Chondrocyte (in vitro differentiated cells): ENCODE data around the gene CNR1. TPM values are rescaled to one million over a fixed set of nuclear protein-coding genes. Genes with fewer than 3 reads are reported as not detected.

ENCODE experiments used
- DNase-seq: peaks from one replicate; pipeline ENCODE4 v3.0.0; 2021; ENCODE audit warnings: mixed read lengths, low spot score
- H3K27ac Mint-ChIP-seq: one replicate; pipeline ENCODE4 v1.8.0; 2021; ENCODE audit warnings: mild to moderate bottlenecking, moderate library complexity, mixed read lengths; ENCODE audit not compliant: unreplicated experiment
- H3K27me3 Mint-ChIP-seq: 2 replicates; pipeline ENCODE4 v1.8.0; 2021; ENCODE audit warnings: low read depth, mixed read lengths
- H3K36me3 Mint-ChIP-seq: 2 replicates; pipeline ENCODE4 v1.8.0; 2021; ENCODE audit warnings: low read depth, mixed read lengths
- H3K4me1 Mint-ChIP-seq: 2 replicates; pipeline ENCODE4 v1.8.0; 2021; ENCODE audit warnings: low read depth, mild to moderate bottlenecking, mixed read lengths
- H3K4me3 Mint-ChIP-seq: one replicate; pipeline ENCODE4 v1.8.0; 2021; ENCODE audit warnings: mild to moderate bottlenecking, moderate library complexity, mixed read lengths; ENCODE audit not compliant: unreplicated experiment
- H3K9me3 Mint-ChIP-seq: 2 replicates; pipeline ENCODE4 v1.8.0; 2021; ENCODE audit warnings: low read depth, mixed read lengths
- CTCF ChIP-seq: fragments of 200-600 bp; sonication (generic); IDR thresholded peaks from 2 replicates; pipeline ENCODE4 v1.5.0; 2021; ENCODE audit warnings: antibody characterized with exemption, mild to moderate bottlenecking, moderate library complexity
- total RNA-seq: library from RNA; stranded (reverse); gene quantifications from 3 replicates; pipeline ENCODE4 v1.2.1, GENCODE V29; 2021

Gene CNR1
- total RNA-seq, 1 donor from 2014 or later = not detected

DNA sequence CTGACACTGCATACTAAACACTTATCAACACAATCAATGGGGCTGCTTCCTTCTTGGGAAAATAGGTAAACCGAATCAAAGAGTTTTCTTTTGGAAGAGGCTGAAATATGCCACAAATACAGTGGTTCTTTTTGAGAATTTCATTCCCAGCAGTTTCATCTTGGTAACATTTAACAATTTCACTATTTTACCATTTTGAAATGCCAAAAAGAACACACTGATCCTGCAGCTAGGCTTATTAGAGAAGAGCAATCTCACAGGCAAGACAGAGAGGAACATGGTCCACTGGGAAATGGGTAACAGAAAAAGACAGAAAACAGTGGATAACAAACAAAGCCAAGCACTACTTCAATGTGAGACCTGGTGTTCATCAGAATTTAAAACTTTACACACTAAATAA lies 2.5 kb downstream of the CNR1 start:
- no peaks in the 10 kb centered on the region for H3K36me3 Mint-ChIP-seq
- no peak for DNase-seq
- H3K4me1 Mint-ChIP-seq = peaks cover 10% of the 10 kb centered on the region
- no peak for TF ChIP-seq CTCF
- peaks cover 57% of the 10 kb centered on the region for H3K27me3 Mint-ChIP-seq
- no peak overlapping the region for H3K27ac Mint-ChIP-seq
- no peaks in the 10 kb centered on the region for H3K9me3 Mint-ChIP-seq
- H3K4me3 Mint-ChIP-seq = no peak overlapping the region

DNA sequence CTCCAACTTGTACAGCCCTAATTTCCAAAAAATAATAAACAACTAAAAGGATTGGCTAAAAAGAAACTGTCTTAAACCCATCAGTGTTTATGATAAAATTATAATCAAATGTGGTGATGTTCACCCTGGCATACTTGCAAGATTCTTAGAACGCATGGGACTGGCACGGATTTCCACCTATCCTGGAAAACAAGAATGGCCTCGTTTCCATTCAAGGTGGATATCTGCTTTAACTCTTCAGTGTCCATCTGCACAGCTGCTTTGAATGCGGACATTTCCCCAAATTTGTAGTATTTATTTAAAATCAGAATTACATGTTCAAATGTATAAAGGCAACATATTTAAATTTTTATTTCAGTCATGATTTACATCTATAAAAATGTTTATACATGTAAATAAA lies 4.2 kb downstream of the CNR1 start:
- Mint-ChIP-seq H3K27me3 (peaks cover 47% of the 10 kb centered on the region), H3K9me3 (no peaks in the 10 kb centered on the region), H3K4me1 (peaks cover 5% of the 10 kb centered on the region)

GRCh38 chr6:88157106-88157505 lies 9.0 kb downstream of the CNR1 start:
- no peak for DNase-seq
- Mint-ChIP-seq H3K36me3 (no peaks in the 10 kb centered on the region), H3K4me1 (no peaks in the 10 kb centered on the region), H3K4me3 (no peak overlapping the region), H3K9me3 (no peaks in the 10 kb centered on the region), H3K27me3 (peaks cover 24% of the 10 kb centered on the region), H3K27ac (no peak overlapping the region)
- TF ChIP-seq CTCF = peak; percentile 25

More for the DNA sequence above, 4.2 kb downstream of the CNR1 start:
- no peak for DNase-seq
- H3K36me3 Mint-ChIP-seq = no peaks in the 10 kb centered on the region
- H3K27ac Mint-ChIP-seq = no peak overlapping the region
- no peak for TF ChIP-seq CTCF
- H3K4me3 Mint-ChIP-seq = no peak overlapping the region

GRCh38 chr6:88145298-88145963 lies 20.7 kb downstream of the CNR1 start:
- H3K9me3 Mint-ChIP-seq = peaks cover 3% of the 10 kb centered on the region
- H3K27ac Mint-ChIP-seq = no peak overlapping the region
- peaks cover 10% of the 10 kb centered on the region for H3K27me3 Mint-ChIP-seq
- H3K36me3 Mint-ChIP-seq = no peaks in the 10 kb centered on the region
- H3K4me1 Mint-ChIP-seq = no peaks in the 10 kb centered on the region
- no peak for TF ChIP-seq CTCF
- DNase-seq = no peak
- no peak overlapping the region for H3K4me3 Mint-ChIP-seq

DNA sequence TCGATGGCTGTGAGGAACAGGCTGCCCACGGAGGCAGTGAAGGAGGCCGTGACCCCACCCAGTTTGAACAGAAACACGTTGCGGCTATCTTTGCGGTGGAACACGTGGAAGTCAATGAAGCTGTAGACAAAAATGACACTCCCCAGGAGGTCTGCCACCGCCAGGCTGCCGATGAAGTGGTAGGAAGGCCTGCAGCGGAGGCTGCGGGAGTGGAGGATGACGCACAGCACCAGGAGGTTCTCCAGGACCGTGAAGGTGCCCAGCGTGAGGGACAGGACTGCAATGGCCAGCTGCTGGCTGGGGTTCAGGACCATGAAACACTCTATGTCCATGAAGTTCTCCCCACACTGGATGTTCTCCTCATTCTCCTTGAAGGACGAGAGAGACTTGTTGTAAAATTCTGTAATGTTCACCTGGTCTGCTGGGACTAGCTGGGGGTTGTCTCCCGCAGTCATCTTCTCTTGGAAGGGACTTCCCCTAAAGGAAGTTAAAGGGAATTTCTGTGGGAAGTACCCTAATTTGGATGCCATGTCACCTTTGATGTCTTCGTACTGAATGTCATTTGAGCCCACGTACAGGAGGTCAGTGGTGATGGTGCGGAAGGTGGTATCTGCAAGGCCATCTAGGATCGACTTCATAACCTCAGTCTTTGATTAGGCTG lies 21.4 kb downstream of the CNR1 start:
- no peak for DNase-seq
- H3K36me3 Mint-ChIP-seq = no peaks in the 10 kb centered on the region
- H3K27me3 Mint-ChIP-seq = peaks cover 10% of the 10 kb centered on the region
- TF ChIP-seq CTCF = no peak
- peaks cover 3% of the 10 kb centered on the region for H3K9me3 Mint-ChIP-seq
- H3K27ac Mint-ChIP-seq = no peak overlapping the region
- H3K4me1 Mint-ChIP-seq = no peaks in the 10 kb centered on the region
- H3K4me3 Mint-ChIP-seq = no peak overlapping the region
